HK-2 (cell line): Measurements from ENCODE around the gene TCEAL5.
A peak's percentile ranks its signal among the peaks of the same experiment; 100 is the strongest.
"Not testable (repeated sequence)": the region's sequence is repeated elsewhere in the genome, so short reads cannot be mapped to it uniquely, and the experiment has no call there.

Experiments used
- DNase-seq: peaks from one replicate; pipeline ENCODE4 v3.0.0-alpha.2; 2018; ENCODE audit not compliant: unreplicated experiment

Gene TCEAL5

GRCh38 chrX:103276581-103277002, at the start of gene TCEAL5:
Gene TCEAL5 (minus strand): TSS chrX:103276750. CDS start chrX:103274563, 2,187 bp downstream.
- DNase-seq = no peak

- no peak for DNase-seq
Observed at GRCh38 chrX:103311399-103311780, 34.8 kb upstream of the TCEAL5 start.

GRCh38 chrX:103310555-103311398, 34.2 kb upstream of the TCEAL5 start, which contains the start of gene BEX2:
Gene BEX2 (minus strand): TSS chrX:103310990. CDS start chrX:103309976, 1,014 bp downstream.
- peak; percentile 69 for DNase-seq

- no peak for DNase-seq
Observed at GRCh38 chrX:103309860-103310554, 33.5 kb upstream of the TCEAL5 start.

GRCh38 chrX:103305666-103306065, 29.1 kb upstream of the TCEAL5 start:
- DNase-seq = not testable (repeated sequence)

GRCh38 chrX:103304705-103305104, 28.2 kb upstream of the TCEAL5 start:
- DNase-seq = no peak

GRCh38 chrX:103293118-103293517, 16.6 kb upstream of the TCEAL5 start:
- DNase-seq = no peak

- DNase-seq = no peak
Observed at GRCh38 chrX:103279624-103280023, 3.1 kb upstream of the TCEAL5 start.

GRCh38 chrX:103275947-103276567, 493 bp downstream of the TCEAL5 start:
- DNase-seq = no peak

GRCh38 chrX:103274284-103274683, 2.3 kb downstream of the TCEAL5 start:
- no peak for DNase-seq

- DNase-seq = no peak
Observed at GRCh38 chrX:103258275-103258674, 18.3 kb downstream of the TCEAL5 start.

- DNase-seq = no peak
Observed at GRCh38 chrX:103256651-103257050, 19.9 kb downstream of the TCEAL5 start.

GRCh38 chrX:103254921-103255493, 21.5 kb downstream of the TCEAL5 start, which contains the start of gene TCEAL8:
Gene TCEAL8 (minus strand): TSS chrX:103255155. CDS start chrX:103253979, 1,176 bp downstream.
- DNase-seq = peak; percentile 52

- DNase-seq = peak; percentile 26
Observed at GRCh38 chrX:103254171-103254824, 22.3 kb downstream of the TCEAL5 start.

- no peak for DNase-seq
Observed at GRCh38 chrX:103253608-103254007, 22.9 kb downstream of the TCEAL5 start.

GRCh38 chrX:103250977-103251376, 25.6 kb downstream of the TCEAL5 start:
- no peak for DNase-seq

GRCh38 chrX:103249805-103250204, 26.7 kb downstream of the TCEAL5 start:
- DNase-seq = no peak

- DNase-seq = no peak
Observed at GRCh38 chrX:103248553-103248952, 28.0 kb downstream of the TCEAL5 start.

- DNase-seq = no peak
Observed at GRCh38 chrX:103240155-103240554, 36.4 kb downstream of the TCEAL5 start.

- DNase-seq = no peak
Observed at GRCh38 chrX:103236296-103236695, 40.3 kb downstream of the TCEAL5 start.

- DNase-seq = not testable (repeated sequence)
Observed at GRCh38 chrX:103235608-103236007, 40.9 kb downstream of the TCEAL5 start.
